DMS53 treated with DMSO at 0.1 percent for 48 hours (cell line): ENCODE measurements around the gene ARSB.
A peak's percentile ranks its signal among the peaks of the same experiment; 100 is the strongest.
"Not testable (repeated sequence)": the region's sequence is repeated elsewhere in the genome, so short reads cannot be mapped to it uniquely, and the experiment has no call there.

Experiments used
- DNase-seq: peaks from one replicate; lab custom pipeline; 2025; ENCODE audit not compliant: unreplicated experiment; lab: John Stamatoyannopoulos, UW

The ARSB gene

DNA sequence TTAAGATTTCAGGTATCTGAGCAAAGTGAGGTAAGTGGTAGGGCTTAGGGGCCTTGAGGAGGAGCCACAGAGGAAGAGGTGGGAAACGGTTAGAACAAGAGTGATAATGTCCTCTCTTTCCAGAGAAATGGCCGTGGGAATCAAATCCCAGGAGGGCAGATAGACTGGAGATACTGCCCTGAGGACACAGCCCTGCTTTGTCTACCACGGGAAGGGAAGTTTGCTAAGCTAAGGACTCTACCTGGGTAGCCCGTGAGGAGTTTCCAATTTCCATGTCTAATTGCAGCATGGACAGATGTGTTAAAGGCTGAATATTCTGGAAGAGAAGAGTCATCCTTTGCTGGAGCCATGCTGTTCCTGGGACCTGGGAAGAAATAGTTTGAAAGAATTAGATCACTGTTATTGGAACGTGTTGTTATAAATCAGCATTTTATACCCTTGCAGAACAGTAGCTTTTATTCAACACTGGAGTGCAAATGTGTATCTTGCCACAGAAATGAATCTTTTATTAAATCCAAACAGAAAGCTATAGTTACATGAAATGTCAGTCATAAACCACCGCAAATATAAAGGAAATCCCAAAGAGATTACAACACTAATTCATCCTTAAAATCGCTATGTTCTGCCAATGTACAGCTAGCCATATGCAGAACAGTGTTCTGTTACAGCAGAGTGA lies 203.4 kb downstream of the ARSB start:
- no peak for DNase-seq

DNA sequence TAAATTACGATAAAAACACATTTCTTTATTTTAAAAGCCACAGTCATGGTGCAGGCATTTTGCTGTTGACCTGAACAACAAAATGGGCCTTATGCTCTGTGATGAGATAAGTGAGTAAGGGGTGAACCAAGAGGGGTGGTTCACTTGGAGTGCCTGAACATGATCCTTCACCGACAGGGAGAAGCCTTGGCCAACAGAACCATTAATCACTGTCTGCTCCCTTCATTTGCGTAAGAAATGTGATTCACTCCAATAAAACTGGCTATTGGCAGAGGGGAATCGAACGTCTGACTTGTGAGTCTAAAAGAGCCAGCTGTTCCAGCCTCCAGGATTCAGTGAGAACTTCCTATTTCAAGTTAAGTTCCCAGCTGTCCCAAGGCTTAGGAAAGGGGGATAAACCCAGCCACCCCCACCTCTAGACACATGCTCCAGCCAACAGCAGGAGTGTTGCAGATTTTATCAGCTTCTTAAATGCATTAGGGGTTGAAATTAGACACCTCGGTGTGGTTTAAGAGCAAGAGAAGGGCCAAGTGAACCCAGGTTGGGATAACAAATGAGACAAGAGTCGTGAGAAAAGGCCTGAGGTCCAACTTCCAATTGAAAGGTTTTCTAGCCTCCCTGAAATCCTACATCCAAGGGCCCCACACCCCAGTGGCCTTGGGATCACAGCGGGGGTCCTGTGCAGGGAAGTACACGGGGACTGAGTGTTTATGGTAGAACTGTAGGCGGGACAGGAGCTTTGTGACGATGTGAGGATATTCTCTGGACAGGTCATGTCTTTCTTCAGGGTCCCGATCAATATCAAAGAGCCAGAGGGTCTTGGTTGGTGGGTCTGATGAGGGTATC lies 205.1 kb downstream of the ARSB start:
- no peak for DNase-seq

DNA sequence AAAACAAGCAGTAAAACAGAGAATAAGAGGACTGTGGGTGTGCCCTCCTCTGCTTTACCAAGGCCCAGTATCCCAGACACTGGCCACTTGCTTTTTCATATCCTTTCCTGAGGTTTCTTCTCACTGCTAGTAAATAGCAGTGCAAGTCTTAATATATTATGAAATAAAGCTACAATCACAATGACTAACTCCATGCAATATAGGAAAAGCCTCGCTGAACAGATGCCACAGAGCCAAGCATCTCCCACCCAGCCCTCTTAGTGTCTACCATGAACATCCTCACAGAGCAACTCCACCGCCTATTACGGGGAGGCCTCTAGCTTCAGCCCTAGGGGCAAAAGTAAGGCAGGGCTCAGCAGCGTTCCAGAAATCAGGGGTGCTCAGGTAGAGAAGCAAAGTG lies 205.8 kb downstream of the ARSB start:
- no peak for DNase-seq

DNA sequence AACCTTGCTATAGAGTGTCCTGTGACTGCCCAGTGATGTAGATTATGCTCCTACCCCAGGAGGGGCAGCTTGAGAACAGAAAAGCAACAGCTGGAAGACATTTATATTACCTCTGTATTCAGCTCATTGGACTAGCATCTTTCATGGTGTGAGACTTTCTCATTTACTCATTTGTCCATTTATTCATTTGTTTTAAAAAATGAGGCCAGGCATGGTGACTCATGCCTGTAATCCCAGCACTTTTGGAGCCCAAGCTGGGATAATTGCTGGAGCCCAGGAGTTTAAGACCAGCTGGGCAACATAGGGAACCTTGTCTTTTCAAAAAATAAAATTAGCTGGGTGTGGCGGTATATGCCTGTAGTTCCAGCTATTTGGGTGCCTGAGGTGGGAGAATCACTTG lies 206.6 kb downstream of the ARSB start:
- no peak for DNase-seq

DNA sequence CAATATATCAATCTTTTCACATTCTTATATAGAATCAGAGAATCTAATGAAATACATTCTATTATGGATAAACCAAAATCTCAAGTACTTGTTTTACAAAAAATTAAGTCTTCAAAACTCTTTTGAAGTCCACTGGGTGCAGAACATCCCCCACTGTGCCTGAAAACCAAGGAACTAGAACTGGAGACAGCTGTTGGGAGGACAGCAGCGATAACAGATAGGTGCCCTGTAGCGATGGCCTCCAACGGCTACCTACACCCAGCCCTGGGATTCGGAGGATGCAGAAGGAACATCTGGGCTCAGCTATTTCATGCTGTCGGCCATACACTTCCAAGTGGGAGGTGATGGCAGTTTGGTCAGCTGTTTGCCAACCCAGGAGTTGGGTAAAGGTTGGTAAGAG lies 207.2 kb downstream of the ARSB start:
- DNase-seq: no peak

DNA sequence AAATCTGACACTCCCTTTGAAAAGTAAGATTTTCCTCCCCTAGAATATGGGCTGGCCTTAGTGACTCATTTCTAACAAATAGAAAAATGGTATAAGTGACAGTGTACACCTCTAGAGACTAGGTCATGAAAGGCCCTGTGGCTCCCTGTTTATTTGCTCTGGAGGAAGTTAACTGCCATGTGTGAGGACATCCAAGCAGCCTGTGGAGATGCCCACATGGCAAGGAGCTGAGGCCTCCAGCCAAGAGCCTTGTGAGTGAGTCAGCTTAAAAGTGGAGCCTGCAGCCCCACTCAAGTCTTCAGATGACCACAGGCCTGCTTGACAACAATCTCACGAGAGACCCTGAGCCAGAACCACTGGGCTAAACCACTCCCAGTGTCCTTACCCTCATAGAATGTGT lies 208.5 kb downstream of the ARSB start:
- DNase-seq: peak; percentile 12

DNA sequence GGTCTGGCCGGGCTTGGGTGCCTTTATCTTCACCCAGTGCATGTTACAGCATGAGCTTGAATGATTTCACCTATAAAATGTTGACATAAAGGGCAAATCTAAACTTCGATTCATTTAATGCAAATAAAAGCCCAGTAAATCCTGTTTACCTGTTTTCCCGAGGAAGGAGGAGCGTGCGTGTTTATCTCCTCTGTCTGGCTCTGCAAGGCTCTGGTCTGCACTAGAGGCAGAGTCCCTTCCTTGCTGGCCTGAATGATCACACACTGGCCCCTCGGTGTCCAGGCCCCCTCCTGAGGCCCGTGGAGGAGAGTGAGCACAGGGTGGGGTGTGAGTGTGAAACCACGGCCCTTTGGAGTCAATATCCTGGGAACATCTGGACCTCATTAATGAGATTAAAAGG lies 211.5 kb downstream of the ARSB start:
- no peak for DNase-seq

DNA sequence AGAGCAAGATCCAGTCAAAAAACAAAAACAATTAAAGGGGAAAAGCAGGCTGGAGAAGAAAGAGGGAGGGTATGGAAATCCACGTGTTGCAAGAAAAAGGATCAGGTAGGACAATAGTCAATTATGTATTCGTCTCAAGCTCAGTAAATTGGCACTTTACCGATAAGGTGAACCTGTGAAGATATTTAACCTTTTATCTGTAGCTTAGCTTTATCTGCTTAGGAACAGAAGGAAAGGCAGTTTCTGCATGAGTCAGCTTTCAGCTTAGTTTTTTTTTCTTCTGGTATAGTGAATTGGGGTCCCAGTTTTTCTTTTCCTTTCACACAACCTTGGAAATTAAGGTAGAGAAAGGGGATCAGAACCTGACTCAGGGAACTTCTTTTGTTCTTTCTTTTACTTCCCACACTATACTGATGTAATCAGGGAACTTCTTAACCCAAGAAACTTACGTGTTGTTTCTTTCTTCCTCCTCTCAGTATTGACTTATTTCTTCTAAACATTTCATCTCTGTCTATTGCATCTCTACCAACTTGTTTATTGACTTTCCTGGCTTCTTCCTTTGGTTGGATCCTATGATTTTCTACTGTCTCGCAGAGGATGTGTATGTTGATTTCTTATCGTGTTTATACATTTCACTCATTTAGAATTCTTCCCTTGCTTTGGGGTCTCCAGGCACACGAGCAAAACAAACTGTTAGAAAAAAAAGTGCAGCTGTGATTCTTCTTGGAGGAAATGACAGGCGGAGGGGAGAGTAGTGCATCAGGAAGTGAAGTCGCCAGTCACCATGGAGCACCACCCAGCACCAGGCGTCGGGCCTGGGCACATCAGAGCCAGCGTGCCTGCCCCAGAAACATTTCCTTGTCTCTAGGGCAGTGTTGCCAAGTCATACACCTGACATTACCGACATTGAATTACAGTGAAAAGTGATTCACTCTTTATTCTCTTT lies 213.6 kb downstream of the ARSB start:
- no peak for DNase-seq

DNA sequence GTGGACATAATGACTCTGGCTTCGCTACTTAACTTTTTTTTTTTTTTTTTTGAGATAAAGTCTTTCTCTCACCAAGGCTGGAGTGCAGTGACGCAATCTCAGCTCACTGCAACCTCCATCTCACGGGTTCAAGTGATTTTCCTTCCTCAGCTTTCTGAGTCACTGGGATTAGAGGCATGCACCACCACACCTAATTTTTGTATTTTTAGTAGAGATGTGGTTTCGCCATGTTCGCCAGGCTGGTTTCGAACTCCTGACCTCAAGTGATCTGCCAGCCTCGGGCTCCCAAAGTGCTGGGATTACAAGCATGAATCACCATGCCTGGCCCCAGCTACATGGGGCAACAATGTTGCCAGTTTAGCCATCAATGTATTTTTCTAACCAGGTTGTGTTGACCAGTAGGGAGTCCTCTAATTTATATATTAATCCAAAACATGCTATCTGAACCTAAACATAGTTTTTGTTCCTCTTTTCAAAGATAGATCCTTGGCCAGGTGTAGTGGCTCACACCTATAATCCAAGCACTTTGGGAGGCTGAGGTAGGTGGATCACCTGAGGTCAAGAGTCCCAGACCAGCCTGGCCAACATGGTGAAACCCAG lies 216.2 kb downstream of the ARSB start:
- no peak for DNase-seq

DNA sequence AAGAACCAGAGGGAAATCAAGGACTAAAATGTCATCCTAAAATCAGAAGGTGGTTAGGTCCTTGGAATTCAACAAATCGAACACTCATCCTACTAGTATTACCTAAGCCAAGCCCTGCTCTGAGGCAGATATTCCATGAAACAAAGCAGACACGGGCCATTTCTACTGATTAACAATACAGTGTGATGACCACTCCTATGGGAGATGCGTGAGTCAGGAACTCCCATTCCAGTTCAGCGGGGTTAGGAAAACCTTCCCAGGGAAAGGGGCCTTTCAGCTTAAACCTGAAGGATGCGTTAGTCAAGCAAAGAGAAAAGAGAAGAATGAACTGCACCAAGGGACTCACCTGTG lies 218.7 kb downstream of the ARSB start:
- DNase-seq: no peak

DNA sequence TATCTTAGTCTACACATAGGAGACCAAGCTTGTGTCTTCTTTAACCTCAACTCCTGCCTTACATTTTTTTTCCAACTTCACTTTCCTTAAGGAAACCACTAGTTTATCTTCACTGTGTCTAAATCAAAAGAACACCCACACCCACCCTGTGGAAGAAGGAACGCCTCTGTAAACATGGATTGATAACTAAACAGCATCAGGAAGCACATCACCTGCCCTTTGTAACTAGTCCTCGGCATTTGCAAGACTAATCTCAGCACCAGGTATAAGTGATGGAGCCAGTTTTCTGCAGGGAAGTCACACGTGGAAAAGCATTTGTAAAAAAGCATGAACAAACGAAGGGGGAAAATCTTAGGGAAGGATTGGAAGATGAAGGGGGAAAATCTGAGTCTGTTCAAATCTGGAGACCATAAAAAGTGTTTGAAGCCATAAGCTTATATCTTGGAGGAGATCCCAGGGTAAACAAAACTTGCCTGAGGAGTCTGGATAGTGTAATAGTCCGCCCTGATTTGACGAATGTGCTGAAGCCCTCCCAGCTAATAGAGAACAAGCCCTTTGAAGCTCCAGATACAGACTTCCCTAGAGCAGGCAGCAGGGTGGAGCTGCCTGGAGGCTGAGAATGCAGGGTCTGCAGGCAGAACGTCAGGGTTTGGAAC lies 219.2 kb downstream of the ARSB start:
- DNase-seq: no peak

DNA sequence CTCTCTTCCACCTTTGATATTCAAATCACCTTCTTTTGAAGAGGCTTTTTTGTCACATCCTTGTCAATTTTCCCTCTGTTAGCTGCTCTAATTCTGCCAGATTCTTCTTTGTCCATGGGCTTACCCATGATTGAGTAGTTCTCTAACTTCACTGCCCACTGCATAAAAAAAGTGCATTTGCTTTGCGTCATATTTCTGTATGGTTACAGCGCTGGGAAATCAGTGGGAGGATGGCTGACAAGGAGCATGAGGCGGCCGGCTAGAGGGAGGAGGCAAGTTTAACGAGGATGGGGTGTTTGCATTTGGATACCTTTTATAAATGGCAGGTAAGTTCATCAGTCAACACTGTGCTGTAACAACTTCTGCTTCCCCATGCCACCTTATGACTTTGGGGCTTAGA lies 220.0 kb downstream of the ARSB start:
- no peak for DNase-seq

DNA sequence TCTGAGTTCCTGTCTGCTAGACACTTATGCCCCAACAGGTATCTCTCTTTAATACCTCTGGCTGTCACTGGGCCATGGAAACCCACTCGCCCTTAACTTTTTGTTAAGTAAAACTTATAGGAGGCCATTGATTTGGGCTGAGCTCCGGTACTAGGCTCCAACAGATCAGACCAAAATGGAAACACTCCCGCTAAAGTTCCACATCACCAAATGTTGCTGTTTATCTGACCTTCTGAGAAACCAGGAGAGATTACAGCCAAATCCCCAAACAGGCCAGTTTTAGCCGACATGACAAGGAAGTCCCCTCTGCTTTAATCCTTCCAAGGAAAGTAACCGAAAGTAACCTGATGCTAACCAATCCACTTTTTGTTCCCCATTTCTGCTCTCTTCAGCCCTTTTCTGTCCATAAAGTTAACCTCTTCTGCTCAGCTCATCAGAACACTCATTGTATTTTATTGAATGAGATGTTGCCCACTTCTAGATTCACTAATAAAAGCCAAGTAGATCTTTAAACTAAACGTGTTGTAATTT lies 221.4 kb downstream of the ARSB start:
- no peak for DNase-seq

DNA sequence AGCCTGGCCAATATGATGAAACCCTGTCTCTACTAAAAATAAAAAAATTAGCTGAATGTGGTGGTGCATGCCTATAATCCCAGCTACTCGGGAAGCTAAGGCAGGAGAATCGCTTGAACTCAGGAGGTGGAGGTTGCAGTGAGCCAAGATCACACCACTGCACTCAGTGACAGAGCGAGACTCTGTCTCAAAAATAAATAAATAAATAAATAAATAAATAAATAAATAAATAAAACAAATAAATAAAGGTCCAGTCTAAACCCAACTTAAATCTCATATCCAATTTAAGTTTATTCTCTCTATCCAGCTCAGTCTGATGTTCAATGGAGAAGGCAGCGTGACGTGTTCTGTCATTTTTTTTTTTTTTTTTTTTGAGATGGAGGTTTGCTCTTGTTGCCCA lies 222.4 kb downstream of the ARSB start:
- not testable (repeated sequence) for DNase-seq

DNA sequence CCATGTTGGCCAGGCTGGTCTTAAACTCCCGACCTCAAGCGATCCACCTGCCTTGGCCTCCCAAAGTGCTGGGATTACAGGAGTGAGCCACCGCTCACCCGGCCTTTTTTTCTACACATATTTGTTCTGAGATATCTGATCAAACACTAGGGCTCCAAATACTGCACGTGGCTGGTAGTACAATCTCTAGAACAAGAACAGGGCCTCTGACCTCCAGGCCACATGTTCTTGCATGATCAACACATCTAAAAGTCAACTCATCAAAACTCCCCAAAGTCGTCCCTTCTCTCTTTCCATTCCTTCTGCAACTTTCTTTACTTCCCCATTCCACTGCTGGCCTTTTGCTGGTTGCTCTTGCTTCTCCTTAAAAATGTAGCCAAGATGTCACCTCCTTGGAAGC lies 223.3 kb downstream of the ARSB start:
- no peak for DNase-seq

DNA sequence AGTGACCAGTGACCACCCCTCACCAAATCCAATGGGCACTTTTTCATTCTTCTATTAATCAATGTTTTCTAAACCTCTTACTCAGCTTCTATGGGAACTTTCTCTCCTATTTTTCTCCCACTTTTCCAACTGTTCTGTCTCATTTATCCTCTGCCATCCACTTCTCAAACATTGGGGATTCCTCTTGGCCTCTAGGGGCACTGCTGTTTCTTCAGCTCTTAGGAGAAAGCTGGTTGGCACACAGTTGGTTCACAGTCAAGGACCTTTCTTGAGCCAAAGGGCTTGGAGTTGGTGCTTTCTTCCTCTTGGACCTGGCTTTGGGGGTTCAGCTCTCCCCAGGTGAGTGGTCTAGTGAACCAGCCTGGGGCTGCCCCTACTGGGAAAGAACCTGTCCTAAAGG lies 224.3 kb downstream of the ARSB start:
- no peak for DNase-seq

DNA sequence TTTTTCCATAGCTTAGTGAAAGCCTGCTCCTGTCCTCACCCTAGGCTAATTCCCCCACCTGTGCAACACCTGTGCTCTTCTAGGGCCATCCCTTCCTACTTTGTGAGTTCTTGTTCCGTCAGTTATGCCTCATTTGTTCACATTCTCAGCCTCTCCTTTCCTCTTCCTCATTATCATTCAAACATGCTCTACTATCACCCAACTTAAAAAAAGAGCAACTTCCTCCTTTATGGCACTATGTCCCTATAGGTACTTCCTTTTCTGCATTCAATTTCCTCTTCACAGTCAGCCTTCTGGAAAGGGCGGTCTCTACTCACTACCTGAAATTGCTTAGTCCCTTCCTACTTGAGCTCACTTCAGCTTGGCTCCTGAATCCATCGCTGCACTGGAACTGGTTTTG lies 224.7 kb downstream of the ARSB start:
- DNase-seq: no peak

DNA sequence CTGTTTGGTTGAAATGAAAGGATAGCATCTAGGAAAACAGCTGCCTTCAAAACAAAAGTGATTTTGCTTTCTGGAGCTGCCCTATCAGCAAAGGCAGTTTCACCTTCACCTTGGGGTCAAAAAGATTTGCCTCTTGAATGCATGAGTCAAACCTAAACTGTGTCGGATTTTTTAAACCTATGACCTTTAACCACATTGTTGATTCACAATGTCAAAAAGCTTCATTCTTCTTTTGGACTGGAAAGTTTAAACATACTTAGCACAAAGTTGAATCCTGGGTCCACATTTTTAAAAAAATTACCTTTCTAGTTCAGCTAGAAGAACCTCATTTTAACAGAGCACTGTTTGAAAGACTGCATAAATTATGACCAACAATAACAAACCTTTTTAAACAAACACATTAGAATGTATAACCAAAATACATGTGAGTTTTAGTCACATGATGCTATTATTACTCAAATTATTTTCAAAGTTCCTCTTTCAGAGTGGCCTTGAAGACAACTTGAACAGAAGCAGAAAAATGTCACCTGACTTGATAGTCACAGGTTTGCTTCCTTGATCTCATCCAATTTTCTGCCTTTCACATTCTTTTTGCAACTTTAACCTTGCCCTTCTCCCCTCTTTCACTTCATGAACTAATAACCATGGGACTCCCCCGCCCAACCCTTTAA lies 226.8 kb downstream of the ARSB start:
- no peak for DNase-seq

DNA sequence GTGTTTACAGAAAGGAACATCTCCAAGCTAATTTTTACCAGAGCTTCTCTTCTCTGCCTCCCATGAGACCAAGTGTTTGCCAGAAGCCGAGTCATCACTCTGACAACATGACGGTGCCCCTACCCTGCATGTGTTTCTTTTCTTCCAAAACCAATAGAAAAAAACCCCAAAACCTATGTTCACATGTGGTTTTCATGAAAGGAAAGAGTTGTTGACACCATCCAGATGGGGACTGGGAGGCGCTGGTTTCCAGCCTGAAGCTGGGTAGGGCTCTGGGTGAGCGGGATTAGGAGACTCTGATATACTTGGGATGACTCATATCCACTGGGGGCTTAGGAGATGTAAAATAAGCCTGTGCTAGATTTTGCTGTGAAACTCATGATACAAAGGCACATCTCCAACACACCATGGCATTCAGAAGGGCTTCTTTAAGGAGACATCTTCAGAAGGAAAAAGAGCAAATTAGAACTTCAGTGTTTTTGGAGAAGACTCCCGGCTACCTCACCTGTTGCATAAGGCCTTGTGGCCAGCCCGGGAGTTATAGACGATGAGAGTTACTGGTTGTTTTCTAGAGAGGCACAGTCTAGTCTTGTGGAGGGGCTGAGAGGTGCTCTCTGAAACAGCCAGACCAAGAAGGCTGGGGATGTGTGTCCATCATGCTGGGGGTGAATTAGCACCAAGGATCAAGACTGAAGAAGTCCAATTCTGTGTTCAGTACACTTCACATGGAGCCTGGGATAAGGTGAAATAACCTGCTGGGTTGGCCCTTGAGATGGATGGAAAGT lies 227.6 kb downstream of the ARSB start:
- no peak for DNase-seq
